Fibroblast of mammary gland (primary cell): ENCODE results near the gene RFT1.

Source experiments
- DNase-seq: peaks from one replicate; pipeline ENCODE4 v3.0.0-alpha.2; 2010; ENCODE audit warnings: low read depth
- H3K4me3 ChIP-seq: 2 replicates; pipeline ENCODE4 v1.5.1; 2011; ENCODE audit warnings: low read depth, mild to moderate bottlenecking, low read length, moderate library complexity; ENCODE audit not compliant: control insufficient read depth
- CTCF ChIP-seq: conservative IDR thresholded peaks from 2 replicates; pipeline ENCODE4 v1.5.1; 2011; ENCODE audit warnings: low read depth, low read length, inconsistent platforms; ENCODE audit not compliant: control insufficient read depth, insufficient read depth

Gene RFT1

GRCh38 chr3:53161820-53162671, 31.8 kb upstream of the RFT1 start:
- peak overlapping the region; percentile 85 for H3K4me3 ChIP-seq
- DNase-seq: peak; percentile 21
- no peak for TF ChIP-seq CTCF

GRCh38 chr3:53161450-53161819, 31.2 kb upstream of the RFT1 start:
- TF ChIP-seq CTCF: no peak
- no peak for DNase-seq
- H3K4me3 ChIP-seq: peak overlapping the region; percentile 85

- H3K4me3 ChIP-seq: peak within 1 kb of the TSS; percentile 85
Observed at GRCh38 chr3:53160660-53161449, 30.6 kb upstream of the RFT1 start, which contains the start of gene PRKCD. PRKCD (plus strand) TSS chr3:53161209; CDS start chr3:53178423, 17,214 bp downstream.

GRCh38 chr3:53160061-53160659, 29.9 kb upstream of the RFT1 start:
- no peak for TF ChIP-seq CTCF
- H3K4me3 ChIP-seq: peak overlapping the region; percentile 85
- no peak for DNase-seq

More at GRCh38 chr3:53160660-53161449, 30.6 kb upstream of the RFT1 start, which contains the start of gene PRKCD:
- peak; percentile 35 for TF ChIP-seq CTCF
- peak; percentile 85 for DNase-seq

- no peak overlapping the region for H3K4me3 ChIP-seq
- TF ChIP-seq CTCF: no peak
- no peak for DNase-seq
Observed at GRCh38 chr3:53159156-53160060, 29.2 kb upstream of the RFT1 start.

GRCh38 chr3:53158765-53159155, 28.5 kb upstream of the RFT1 start:
- H3K4me3 ChIP-seq: no peak overlapping the region
- no peak for DNase-seq
- no peak for TF ChIP-seq CTCF
